GM21737 (cell line): ENCODE measurements around the gene LAMB4.

Experiments
- ATAC-seq: cut with Tn5 transposase; IDR thresholded peaks from one replicate; pipeline ENCODE4 v1.9.1; 2021; ENCODE audit warnings: mild to moderate bottlenecking, moderate library complexity; ENCODE audit not compliant: unreplicated experiment

The LAMB4 gene

GRCh38 chr7:108143658-108144420 is 13.7 kb upstream of the LAMB4 start:
- ATAC-seq: no peak

- ATAC-seq: no peak
These were observed 12.6 kb upstream of the LAMB4 start for GRCh38 chr7:108142675-108143259.

DNA sequence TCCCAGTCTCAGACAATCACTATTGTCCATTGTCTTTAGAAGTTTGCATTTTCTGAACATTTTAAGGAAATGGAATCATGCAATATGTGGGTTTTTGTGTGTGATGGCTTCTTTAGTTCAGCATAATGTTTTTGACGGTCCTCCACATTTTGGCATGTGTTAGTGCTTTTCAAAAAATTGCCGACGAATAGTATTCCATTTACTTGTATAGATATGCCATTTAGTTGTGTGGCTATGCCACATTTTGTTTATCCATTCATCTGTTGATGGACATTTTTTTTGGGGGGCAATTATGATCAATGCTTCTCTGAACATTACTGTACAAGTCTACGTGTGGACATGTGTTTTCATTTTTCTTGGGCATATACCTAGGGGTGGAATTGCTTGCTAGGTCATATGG is 12.0 kb upstream of the LAMB4 start:
- no peak for ATAC-seq

GRCh38 chr7:108140671-108141070 is 10.5 kb upstream of the LAMB4 start:
- ATAC-seq: no peak

DNA sequence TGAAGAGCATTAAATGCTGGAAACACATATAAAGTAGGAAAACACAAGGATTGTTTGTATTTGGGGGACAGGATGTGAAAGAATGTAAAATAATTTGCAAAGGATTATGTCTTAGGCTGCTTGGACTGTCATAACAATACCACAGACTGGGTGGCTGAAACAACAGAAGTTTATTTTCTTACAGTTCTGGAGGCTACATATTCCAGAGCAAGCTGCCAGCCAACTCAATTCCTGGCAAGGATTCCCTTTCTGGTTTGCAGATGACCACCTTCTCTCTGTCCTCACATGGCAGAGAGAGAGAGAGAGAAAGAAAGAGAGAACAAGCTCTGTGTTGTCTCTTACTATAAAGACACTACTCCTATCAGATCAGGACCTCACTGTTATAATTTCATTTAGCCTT is 8.8 kb upstream of the LAMB4 start:
- ATAC-seq: no peak

GRCh38 chr7:108137993-108138392 is 7.8 kb upstream of the LAMB4 start:
- no peak for ATAC-seq

GRCh38 chr7:108137040-108137439 is 6.9 kb upstream of the LAMB4 start:
- ATAC-seq: no peak

- peak; percentile 23 for ATAC-seq
These were observed 6.1 kb upstream of the LAMB4 start for GRCh38 chr7:108136191-108136688.

DNA sequence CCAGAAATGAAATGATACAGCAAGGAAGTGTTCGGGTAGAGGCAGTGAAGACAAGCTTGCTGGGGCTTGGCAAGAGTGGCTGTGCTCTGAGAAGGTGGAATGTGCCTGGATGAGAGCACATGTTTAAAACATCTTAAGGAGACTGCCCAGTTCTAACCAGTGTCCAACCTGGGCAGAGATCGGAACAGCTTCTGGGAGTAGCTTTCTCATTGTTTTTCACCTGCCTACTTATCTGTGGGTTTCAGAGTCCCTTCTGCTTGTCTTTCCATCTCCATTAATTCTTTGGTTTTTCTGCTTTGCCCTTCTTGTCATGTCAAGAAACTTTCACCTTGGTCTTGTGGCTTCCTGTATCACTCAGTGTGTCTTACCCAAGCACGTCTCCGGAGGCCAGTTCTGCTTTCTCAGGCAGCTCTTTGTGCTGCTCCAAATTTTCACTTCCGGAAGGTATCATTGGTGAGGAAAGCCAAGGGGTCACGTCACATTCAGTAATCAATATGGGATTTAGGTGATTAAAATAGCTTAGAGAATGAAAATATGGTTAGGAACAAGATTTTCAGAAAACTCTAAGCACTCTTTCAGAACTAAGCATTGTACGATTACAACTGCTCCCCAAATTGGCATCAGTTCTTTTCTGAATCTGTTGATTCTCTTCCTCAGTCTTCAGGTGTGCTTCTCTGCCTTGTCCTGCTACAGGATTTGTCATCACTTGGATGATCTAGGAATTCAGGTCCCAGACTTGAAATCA is 5.5 kb upstream of the LAMB4 start:
- ATAC-seq: peak; percentile 95

DNA sequence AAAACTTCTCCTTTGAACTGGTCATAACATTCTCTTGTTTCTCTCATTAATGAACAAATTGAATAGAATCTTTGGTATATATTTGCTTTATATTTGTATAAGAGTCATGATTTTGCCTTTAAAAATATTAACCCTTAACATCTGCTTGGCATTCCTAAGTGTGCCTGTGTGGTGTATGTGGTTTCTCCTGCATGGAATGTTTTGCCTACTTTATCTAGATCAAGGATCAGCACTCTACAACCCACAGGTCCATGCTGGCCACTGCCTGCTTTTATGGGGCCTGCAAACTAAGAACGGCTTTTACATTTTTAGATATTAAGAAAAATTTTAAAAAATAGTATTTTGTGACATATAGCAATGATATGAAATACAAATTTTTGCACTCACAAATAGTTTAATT is 4.3 kb upstream of the LAMB4 start:
- ATAC-seq: no peak

GRCh38 chr7:108132551-108133265 is 2.5 kb upstream of the LAMB4 start:
- ATAC-seq: no peak

DNA sequence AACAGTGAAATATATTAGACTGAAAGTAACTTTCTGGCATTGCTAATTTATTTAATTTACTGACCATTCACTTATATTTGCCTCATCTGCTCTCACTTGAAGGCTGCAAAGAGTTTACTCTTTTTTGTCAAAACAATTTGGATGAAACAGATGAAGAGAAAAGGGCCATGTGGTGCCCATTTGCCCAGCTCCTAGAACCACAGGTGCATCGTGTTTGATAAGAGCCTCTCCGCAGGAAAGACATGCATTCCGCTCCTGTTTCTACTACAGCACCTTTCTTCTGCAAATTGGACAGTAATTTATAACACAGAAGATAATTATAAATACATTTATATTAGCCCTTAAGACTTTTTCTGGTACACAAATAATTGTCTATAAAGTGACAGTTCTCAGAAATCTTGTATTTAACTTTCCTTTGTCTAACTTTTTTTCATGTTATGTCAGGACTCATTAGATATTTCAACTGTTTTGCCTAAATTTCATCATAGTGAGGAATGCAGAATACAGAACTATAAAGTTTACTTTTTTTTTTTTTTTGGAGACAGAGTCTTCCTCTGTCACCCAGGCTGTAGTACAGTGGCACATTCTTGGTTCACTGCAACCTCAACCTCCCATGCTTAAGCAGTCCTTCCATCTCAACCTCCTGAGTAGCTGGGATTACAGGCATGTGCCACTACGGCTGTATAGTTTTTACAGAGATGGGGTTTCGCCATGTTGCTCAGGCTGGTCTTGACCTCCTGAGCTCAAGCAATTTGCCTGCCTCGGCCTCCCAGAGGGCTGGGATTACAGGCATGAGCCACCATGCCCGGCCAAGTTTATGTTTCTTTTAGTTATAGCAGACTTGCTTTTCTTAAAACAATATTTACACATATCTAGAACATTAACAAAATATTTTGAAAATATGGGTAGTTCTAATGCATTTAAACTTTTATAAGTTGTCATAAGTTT is 869 bp downstream of the LAMB4 start:
- ATAC-seq: no peak

DNA sequence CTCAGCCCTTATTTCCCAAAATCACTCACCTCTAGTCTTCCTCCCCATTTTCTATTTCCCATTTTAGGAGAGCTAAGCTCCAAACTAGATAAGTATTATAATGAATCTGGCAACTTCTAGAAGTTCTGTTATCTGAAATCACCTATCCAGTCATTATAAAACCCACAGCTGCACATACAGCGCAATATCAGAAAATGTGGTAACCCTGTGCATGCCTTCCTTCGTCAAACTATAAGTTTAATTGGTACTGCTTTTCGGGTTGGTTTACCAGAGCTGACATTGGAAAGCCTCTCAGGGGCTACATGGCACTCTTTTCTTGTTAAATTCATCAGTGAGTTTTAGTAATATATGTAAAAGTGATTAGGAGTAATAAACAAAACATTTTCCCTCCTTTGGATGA is 1.6 kb downstream of the LAMB4 start:
- no peak for ATAC-seq

DNA sequence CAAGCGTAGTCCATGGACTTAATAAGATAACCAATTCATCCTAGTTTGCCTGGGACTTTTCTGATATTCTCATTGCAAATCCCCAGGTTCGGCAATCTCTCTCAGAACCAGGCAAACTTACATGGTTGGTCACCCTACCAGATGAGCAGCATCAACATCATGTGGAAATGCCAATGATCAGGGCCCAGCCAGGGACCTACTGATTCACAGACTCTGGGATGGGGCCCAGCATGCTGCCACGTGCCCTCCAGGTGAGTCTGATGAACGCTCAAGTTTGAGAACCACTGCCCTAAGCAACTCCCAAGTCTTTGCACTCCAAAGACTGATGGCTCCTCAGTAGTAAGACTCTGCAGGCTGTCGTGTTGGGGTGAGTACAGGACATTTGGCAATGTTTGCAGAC is 2.7 kb downstream of the LAMB4 start:
- no peak for ATAC-seq

DNA sequence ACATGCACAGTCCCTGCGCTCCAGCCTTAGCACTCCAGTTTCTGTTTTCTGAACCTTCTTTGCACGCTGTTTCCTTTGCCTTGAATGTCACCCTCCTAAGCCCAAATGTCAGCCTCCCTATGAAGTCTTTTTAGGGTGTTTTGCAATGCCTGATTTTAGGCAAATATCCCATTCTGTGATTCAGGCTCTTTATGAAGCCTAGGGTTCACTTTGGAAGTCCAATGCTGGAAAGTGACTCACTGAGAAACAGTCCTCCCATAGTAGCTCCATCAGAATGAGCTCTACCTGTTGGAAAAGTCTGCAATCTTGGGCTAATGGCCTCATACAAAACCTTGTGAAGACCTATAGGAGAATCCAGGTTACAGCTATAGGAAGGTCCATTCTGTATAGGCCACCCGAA is 5.3 kb downstream of the LAMB4 start:
- ATAC-seq: no peak

- no peak for ATAC-seq
These were observed 8.0 kb downstream of the LAMB4 start for GRCh38 chr7:108122181-108122580.

- ATAC-seq: no peak
These were observed 9.2 kb downstream of the LAMB4 start for GRCh38 chr7:108120933-108121332.

DNA sequence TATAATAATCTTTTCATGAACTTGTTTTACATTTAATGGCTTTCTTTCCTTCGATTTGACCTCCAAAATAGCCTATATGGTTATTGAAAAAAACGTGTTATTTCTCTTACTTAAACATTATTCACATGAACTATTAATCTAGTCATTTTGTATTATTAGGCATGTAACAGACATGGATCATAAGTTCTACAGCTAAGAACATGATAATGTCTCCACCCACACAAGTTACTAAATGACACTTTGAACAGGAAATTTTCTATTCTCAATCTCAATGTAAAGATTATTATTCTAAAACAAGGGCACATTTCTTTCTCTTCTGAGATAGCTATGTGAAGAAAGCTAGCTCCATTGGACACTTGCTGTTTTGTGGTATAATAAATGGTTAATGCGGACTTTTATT is 10.0 kb downstream of the LAMB4 start:
- no peak for ATAC-seq

DNA sequence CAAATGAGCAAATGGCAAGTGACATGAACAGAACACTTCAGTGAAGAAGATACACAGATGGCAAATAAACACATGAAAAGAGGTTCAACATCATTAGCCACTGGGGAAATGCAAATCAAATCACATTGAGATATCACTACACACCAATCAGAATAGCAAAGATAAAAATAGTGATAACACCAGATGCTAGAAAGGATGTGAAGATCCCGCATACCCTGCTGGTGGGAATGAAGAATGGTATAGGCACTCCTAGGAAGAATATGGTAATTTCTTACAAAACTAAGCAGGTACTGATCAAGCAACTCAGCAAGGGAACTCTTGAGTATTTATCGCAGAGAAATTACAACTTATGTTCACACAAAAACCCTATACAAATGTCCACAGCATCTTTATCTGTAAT is 11.2 kb downstream of the LAMB4 start:
- no peak for ATAC-seq
